SK-N-SH (cell line): ENCODE data around the gene CLEC20A. TPM values are rescaled to one million over a fixed set of nuclear protein-coding genes. Genes with fewer than 3 reads are reported as not detected.

Experiments used
- CTCF ChIA-PET: fragments of 300-600, 350-600 bp; formaldehyde crosslinking; extraction: SDS; loops from one replicate; lab custom pipeline; 2021; lab: Yijun Ruan, JAX
- POLR2A ChIA-PET: fragments of 350-600 bp; sonication (Branson Sonifier 250); formaldehyde crosslinking; extraction: SDS; loops from one replicate; lab custom pipeline; 2020; ENCODE audit warnings: antibody characterized with exemption, inconsistent platforms; lab: Yijun Ruan, JAX
- DNase-seq: peaks from one replicate; pipeline ENCODE4 v3.0.0; 2012
- H2AFZ ChIP-seq: fragments of 200-600 bp; sonication (generic); 2 replicates; pipeline ENCODE4 v1.8.1; 2016; ENCODE audit warnings: antibody characterized with exemption, mild to moderate bottlenecking, low read depth
- H3F3A ChIP-seq: fragments of 200-600 bp; sonication (generic); replicated peaks from 2 replicates; pipeline ENCODE3; 2016; ENCODE audit warnings: antibody characterized with exemption, mild to moderate bottlenecking; ENCODE audit not compliant: insufficient read depth
- H3K27ac ChIP-seq, 2 experiments: fragments of 200-500 bp in 1 of 2; fragments of 200-600 bp in 1 of 2; sonication (Bioruptor generic) in 1 of 2; sonication (generic), shearing (Covaris generic) in 1 of 2; 2 replicates each; pipeline versions ENCODE4 v1.5.1 to v1.6.1; 2014 to 2016; ENCODE audit warnings: low read depth in 2 of 2, inconsistent platforms in 1 of 2, low read length in 1 of 2, mild to moderate bottlenecking in 1 of 2, mixed read lengths in 1 of 2
- H3K27me3 ChIP-seq: fragments of 200-600 bp; sonication (generic), shearing (Covaris generic); 2 replicates; pipeline ENCODE4 v1.6.1; 2016; ENCODE audit warnings: mixed run types; ENCODE audit not compliant: insufficient read depth
- H3K36me3 ChIP-seq, 2 experiments: fragments of 200-500 bp in 1 of 2; fragments of 200-600 bp in 1 of 2; sonication (Bioruptor generic) in 1 of 2; sonication (generic) in 1 of 2; replicated peaks in 1 of 2; 2 replicates each; pipeline versions ENCODE3 to v1.5.1; 2014 to 2016; ENCODE audit warnings: low read length in 1 of 2, mild to moderate bottlenecking in 1 of 2; ENCODE audit not compliant: insufficient read depth in 2 of 2, control insufficient read depth in 1 of 2
- H3K4me1 ChIP-seq, 2 experiments: fragments of 200-500 bp in 1 of 2; fragments of 200-600 bp in 1 of 2; sonication (Bioruptor generic) in 1 of 2; sonication (generic), shearing (Covaris generic) in 1 of 2; 2 replicates each; pipeline versions ENCODE4 v1.5.1 to v1.6.1; 2014 to 2016; ENCODE audit warnings: low read depth in 1 of 2, low read length in 1 of 2, mixed run types in 1 of 2; ENCODE audit not compliant: insufficient read depth in 2 of 2, control insufficient read depth in 1 of 2
- H3K4me2 ChIP-seq: fragments of 200-600 bp; sonication (generic), shearing (Covaris generic); 2 replicates; pipeline ENCODE4 v1.6.1; 2017; ENCODE audit warnings: mixed run types
- H3K4me3 ChIP-seq, 2 experiments: fragments of 200-500 bp in 1 of 2; fragments of 200-600 bp in 1 of 2; sonication (Bioruptor generic) in 1 of 2; sonication (generic), shearing (Covaris generic) in 1 of 2; 2 replicates each; pipeline versions ENCODE4 v1.5.1 to v1.8.1; 2014 to 2016; ENCODE audit warnings: low read depth in 2 of 2, inconsistent platforms in 1 of 2, low read length in 1 of 2, mild to moderate bottlenecking in 1 of 2, mixed read lengths in 1 of 2, moderate library complexity in 1 of 2
- H3K79me2 ChIP-seq: fragments of 200-600 bp; sonication (generic); 2 replicates; pipeline ENCODE4 v1.8.1; 2017; ENCODE audit warnings: mild to moderate bottlenecking; ENCODE audit not compliant: insufficient read depth
- H3K9ac ChIP-seq: fragments of 200-600 bp; sonication (generic); 2 replicates; pipeline ENCODE4 v1.6.1; 2017; ENCODE audit warnings: mixed run types
- H3K9me2 ChIP-seq: fragments of 200-600 bp; sonication (generic); 2 replicates; pipeline ENCODE4 v1.6.1; 2017; ENCODE audit warnings: mixed run types
- H3K9me3 ChIP-seq: fragments of 200-600 bp; sonication (generic); 2 replicates; pipeline ENCODE4 v1.6.1; 2017; ENCODE audit warnings: mixed run types, mild to moderate bottlenecking, moderate library complexity
- H4K20me1 ChIP-seq: fragments of 200-600 bp; sonication (generic); 2 replicates; pipeline ENCODE4 v1.6.1; 2017; ENCODE audit warnings: mild to moderate bottlenecking, mixed run types; ENCODE audit not compliant: insufficient read depth
- CTCF ChIP-seq: fragments of 200-600 bp; sonication (generic); IDR thresholded peaks from 2 replicates; pipeline ENCODE4 v1.6.1; 2017; ENCODE audit warnings: antibody characterized with exemption, mild to moderate bottlenecking, moderate library complexity
- EP300 ChIP-seq, 2 experiments: IDR thresholded peaks; 2 replicates each; pipeline versions ENCODE4 v1.4.0 to v1.6.1; 2012; ENCODE audit warnings: borderline replicate concordance in 1 of 2, low read depth in 1 of 2, low read length in 1 of 2
- EZH2phosphoT487 ChIP-seq: fragments of 200-600 bp; sonication (generic); IDR thresholded peaks from 2 replicates; pipeline ENCODE4 v1.6.1; 2017; ENCODE audit warnings: low read depth, mixed run types, mild to moderate bottlenecking, antibody characterized with exemption, moderate library complexity, borderline replicate concordance
- FOXJ3 ChIP-seq: sonication (generic); formaldehyde crosslinking; IDR thresholded peaks from 2 replicates; pipeline ENCODE4 v1.5.1; 2020; ENCODE audit warnings: mild to moderate bottlenecking, missing genetic modification reagents
- GABPA ChIP-seq: IDR thresholded peaks from 2 replicates; pipeline ENCODE4 v1.4.0; 2012; ENCODE audit warnings: low read depth, mild to moderate bottlenecking
- IRF3 ChIP-seq: fragments of 150-350 bp; IDR thresholded peaks from 2 replicates; pipeline ENCODE4 v1.6.1; 2016; ENCODE audit warnings: mild to moderate bottlenecking, low read depth, low read length
- MAX ChIP-seq: IDR thresholded peaks from 2 replicates; pipeline ENCODE4 v1.4.0; 2012; ENCODE audit warnings: low read depth
- MXI1 ChIP-seq: IDR thresholded peaks from 2 replicates; pipeline ENCODE4 v1.6.1; 2012; ENCODE audit warnings: mild to moderate bottlenecking, low read depth, low read length, improper control_type of control experiment
- NRF1 ChIP-seq: IDR thresholded peaks from 2 replicates; pipeline ENCODE4 v1.6.1; 2012; ENCODE audit warnings: low read depth, mild to moderate bottlenecking, low read length
- POLR2AphosphoS5 ChIP-seq: IDR thresholded peaks from 2 replicates; pipeline ENCODE4 v1.6.1; 2012; ENCODE audit warnings: low read depth, low read length
- RCOR1 ChIP-seq: fragments of 150-350 bp; IDR thresholded peaks from 2 replicates; pipeline ENCODE4 v1.6.1; 2017; ENCODE audit warnings: antibody characterized with exemption, low read length
- REST ChIP-seq: IDR thresholded peaks from 2 replicates; pipeline ENCODE4 v1.6.1; 2012; ENCODE audit warnings: mild to moderate bottlenecking, low read depth, low read length, moderate library complexity
- SMC3 ChIP-seq: IDR thresholded peaks from 2 replicates; pipeline ENCODE4 v1.6.1; 2012; ENCODE audit warnings: low read depth, low read length, improper control_type of control experiment
- TAF1 ChIP-seq: IDR thresholded peaks from 2 replicates; pipeline ENCODE4 v1.6.1; 2012; ENCODE audit warnings: low read depth, mild to moderate bottlenecking, low read length, moderate library complexity, borderline replicate concordance
- TCF12 ChIP-seq: IDR thresholded peaks from 2 replicates; pipeline ENCODE4 v1.4.0; 2012
- TEAD4 ChIP-seq: IDR thresholded peaks from 2 replicates; pipeline ENCODE4 v1.4.0; 2012; ENCODE audit warnings: mild to moderate bottlenecking, borderline replicate concordance; ENCODE audit not compliant: insufficient read depth
- YY1 ChIP-seq: IDR thresholded peaks from 2 replicates; pipeline ENCODE4 v1.4.0; 2012; ENCODE audit warnings: low read depth, mild to moderate bottlenecking
- WGBS: methylation state at CpG from one replicate; pipeline ENCODE4 v1.1.6; 2017; ENCODE audit warnings: low lambda C conversion rate; 5-methylcytosine and 5-hydroxymethylcytosine counted together
- polyA plus RNA-seq, 3 experiments: library from polyadenylated mRNA; depleted of rRNA; stranded (reverse); fragments of >200 nt; gene quantifications; 2 replicates each; pipeline ENCODE4 v1.2.3, GENCODE V29; 2012

The CLEC20A gene
- polyA plus RNA-seq, 1 of the 3 experiments (the other 2 are of a cell fraction): not detected

DNA sequence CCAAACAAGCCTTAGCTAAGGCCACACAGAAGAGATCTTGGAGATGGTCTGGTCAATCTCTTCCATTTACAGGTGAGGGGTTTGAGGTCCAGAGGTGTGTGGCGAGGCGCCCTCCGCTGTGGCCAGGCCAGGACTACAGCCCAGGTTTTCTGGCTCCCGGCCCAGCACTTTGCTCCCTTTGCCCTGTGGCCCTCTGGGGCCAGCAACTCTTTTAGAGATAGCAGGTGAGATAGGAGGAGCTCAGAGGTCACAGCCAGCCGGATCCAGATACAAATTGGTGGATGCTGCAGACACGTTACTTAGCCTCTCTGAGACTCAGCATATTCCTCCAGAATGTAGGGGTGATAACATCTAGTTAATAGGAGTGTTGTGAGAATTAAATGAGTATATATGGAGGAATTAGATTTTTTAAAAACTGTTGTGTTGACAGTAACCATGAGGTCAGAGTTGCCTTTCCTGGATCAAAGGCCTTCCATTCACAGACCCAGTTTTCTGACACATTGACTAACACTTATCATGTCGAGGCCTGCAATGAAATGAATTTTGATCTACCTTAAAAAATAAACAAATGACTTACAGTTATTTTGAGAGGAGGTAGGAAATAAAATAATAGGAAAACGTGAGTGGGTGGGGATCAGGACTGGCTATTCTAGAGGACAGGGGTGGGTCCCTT, 32.7 kb upstream of the CLEC20A start:
- Histone ChIP-seq H3K9me2 (no peaks in the 10 kb centered on the region), H3K27ac (no peak overlapping the region), H3K27me3 (no peaks in the 10 kb centered on the region), H3K4me3 (no peak overlapping the region), H4K20me1 (no peaks in the 10 kb centered on the region), H3K36me3 (no peaks in the 10 kb centered on the region), H3K4me2 (no peak overlapping the region), H3K79me2 (no peaks in the 10 kb centered on the region), H3K9me3 (no peaks in the 10 kb centered on the region), H3K4me1 (peaks cover 11 to 15% of the 10 kb centered on the region in 2 experiments; a peak in 3 of 4 replicates), H3K9ac (no peak overlapping the region), H2AFZ (no peak overlapping the region), H3F3A (no peaks in the 10 kb centered on the region)
- TF ChIP-seq FOXJ3 (CRISPR knock-in tag) (no peak), NRF1 (no peak), REST (no peak), TEAD4 (no peak), TAF1 (no peak), GABPA (no peak), CTCF (no peak), MXI1 (no peak), IRF3 (no peak), POLR2AphosphoS5 (no peak), EP300 (IDR thresholded peaks at IDR 0.05; ENCODE audit: borderline replicate concordance in 1 of 2, low read depth in 1 of 2, low read length in 1 of 2) (no peak), RCOR1 (no peak), YY1 (no peak), EZH2phosphoT487 (no peak), TCF12 (no peak), SMC3 (no peak), MAX (no peak)
- ChIA-PET CTCF (interaction anchor here (1.4 to 6.9 kb wide), 8 partner anchors 13 to 841 kb away, joined by 3 to 68 read pairs (median 16); no protein-coding TSS in a partner anchor), POLR2A (no interaction called here)
- 85% methylated on average over 6 of the region's 8 CpGs for WGBS
- DNase-seq: no peak
